Renal cortex interstitium (tissue), 11 donors: Measurements from ENCODE around the gene RLN3. TPM values are rescaled to one million over a fixed set of nuclear protein-coding genes. Genes with fewer than 3 reads are reported as not detected.
"Not testable (repeated sequence)": the region's sequence is repeated elsewhere in the genome, so short reads cannot be mapped to it uniquely, and the experiment has no call there.

Experiments used
- DNase-seq, 11 donors: peaks; one replicate each; pipeline ENCODE4 v3.0.0-alpha.2; 2013; ENCODE audit warnings: low read depth in 9 of 11, low spot score in 4 of 11; ENCODE audit errors: extremely low read depth in 1 of 11
- polyA plus RNA-seq, 3 donors: library from polyadenylated mRNA; unstranded; fragments of 120-200 nt; gene quantifications; one replicate each; pipeline ENCODE4 v1.2.1, GENCODE V29; 2013; ENCODE audit not compliant: insufficient read length in 3 of 3

The RLN3 gene
- polyA plus RNA-seq, 3 donors, result not detected

- no peak for DNase-seq
Observed at GRCh38 chr19:14048443-14049153, 20.6 kb downstream of the RLN3 start.

GRCh38 chr19:14050512-14050911, 22.6 kb downstream of the RLN3 start:
- DNase-seq, result no peak

- not testable (repeated sequence) for DNase-seq
Observed at GRCh38 chr19:14050961-14051360, 23.0 kb downstream of the RLN3 start.

GRCh38 chr19:14051980-14052379, 24.0 kb downstream of the RLN3 start:
- no peak for DNase-seq

GRCh38 chr19:14052470-14052869, 24.5 kb downstream of the RLN3 start:
- no peak for DNase-seq

- DNase-seq, result no peak
Observed at GRCh38 chr19:14053032-14053431, 25.1 kb downstream of the RLN3 start.

- no peak for DNase-seq
Observed at GRCh38 chr19:14053500-14053899, 25.6 kb downstream of the RLN3 start.

- no peak for DNase-seq
Observed at GRCh38 chr19:14054099-14054498, 26.2 kb downstream of the RLN3 start.

- no peak for DNase-seq
Observed at GRCh38 chr19:14054721-14055120, 26.8 kb downstream of the RLN3 start.

- DNase-seq, result no peak
Observed at GRCh38 chr19:14055396-14055795, 27.4 kb downstream of the RLN3 start.

DNA sequence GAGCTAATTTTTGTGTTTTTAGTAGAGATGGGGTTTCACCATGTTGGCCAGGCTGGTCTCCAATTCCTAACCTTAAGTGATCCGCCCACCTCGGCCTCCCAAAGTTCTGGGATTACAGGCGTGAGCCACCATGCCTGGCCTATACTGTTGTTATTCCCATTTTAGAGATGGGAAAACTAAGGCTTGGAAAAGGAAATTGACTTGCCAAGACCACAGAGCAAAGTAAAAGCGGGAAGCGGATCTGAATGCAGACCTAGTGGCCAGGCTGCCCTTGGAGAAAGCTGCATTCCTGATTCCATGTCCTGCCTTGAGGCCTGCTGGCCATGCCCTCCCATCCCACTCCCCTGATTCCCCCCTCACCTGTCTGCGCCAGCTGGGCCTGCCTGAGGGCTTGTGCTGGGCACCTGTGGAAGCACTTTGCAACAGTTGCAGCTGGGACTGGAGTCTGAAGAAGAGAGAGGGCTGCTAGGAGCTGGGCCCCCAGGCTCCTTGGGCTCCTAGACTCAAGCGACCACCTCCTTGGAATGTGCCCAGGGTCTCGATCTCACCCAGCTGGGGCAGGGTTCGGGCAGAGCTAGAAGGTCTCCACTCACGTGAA, 28.2 kb downstream of the RLN3 start:
- DNase-seq, result no peak

- no peak for DNase-seq
Observed at GRCh38 chr19:14056741-14057356, 28.9 kb downstream of the RLN3 start.

- DNase-seq, result no peak
Observed at GRCh38 chr19:14058182-14059092, 30.5 kb downstream of the RLN3 start.

- DNase-seq, result no peak
Observed at GRCh38 chr19:14059093-14059480, 31.1 kb downstream of the RLN3 start.

GRCh38 chr19:14059652-14060155, 31.8 kb downstream of the RLN3 start:
- DNase-seq, result no peak

DNA sequence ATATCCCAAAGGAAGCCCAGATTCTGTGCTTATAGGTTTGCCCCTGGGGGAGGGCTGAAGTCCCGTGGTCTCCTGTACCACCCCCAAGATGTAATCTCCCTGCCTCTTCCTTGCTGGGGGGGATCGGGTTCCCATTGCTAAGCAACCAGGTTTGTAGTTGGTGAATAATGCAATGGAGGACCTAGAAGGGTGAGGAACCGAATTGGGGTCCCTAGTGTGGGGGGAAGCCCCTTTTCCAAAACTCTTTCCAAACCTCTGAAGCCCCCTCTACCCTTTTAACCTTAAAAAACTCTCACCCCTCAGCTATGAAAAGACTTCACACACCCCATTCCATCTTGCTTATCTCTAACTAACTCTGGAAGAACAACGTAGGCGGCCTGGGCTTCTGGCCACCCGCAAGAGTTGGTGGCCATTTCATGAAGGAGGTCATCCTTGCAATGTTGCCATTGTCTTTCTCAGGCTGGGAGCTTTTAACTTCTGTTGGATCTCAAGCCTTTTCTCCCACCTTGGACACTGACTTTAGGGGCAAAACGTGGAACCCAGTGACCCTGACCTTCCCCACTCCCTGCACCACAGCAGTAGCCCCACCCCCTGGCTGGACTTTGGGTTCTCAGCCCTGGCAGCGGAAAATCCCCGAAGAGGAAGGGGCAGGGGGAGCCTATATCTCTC, 33.3 kb downstream of the RLN3 start:
- DNase-seq, result no peak

GRCh38 chr19:14061751-14062557, 34.0 kb downstream of the RLN3 start, which contains the start of gene PALM3:
TSS of gene PALM3 (minus strand) at chr19:14062076. CDS start at chr19:14061980, 96 bp downstream.
- DNase-seq, result peak in 5 of 11 donors; percentile 62 to 81 (median 65)

GRCh38 chr19:14062558-14062855, 34.6 kb downstream of the RLN3 start:
- no peak for DNase-seq
